Thyroid gland (tissue), 4 donors: ENCODE data around the gene RPP25L. TPM values are rescaled to one million over a fixed set of nuclear protein-coding genes. Genes with fewer than 3 reads are reported as not detected.

Experiments
- DNase-seq, 2 donors: peaks; one replicate each; pipeline ENCODE4 v3.0.0-alpha.2; 2019
- H3K27ac ChIP-seq, 3 donors: fragments of 200-600 bp; sonication (generic); 1 replicate in 2 of 3; 2 replicates in 1 of 3; pipeline ENCODE4 v1.5.1; 2016 to 2019; ENCODE audit warnings: mild to moderate bottlenecking in 1 of 3, moderate library complexity in 1 of 3
- H3K27me3 ChIP-seq: fragments of 200-600 bp; sonication (generic); one replicate; pipeline ENCODE4 v1.5.1; 2019
- H3K36me3 ChIP-seq, 2 donors: fragments of 200-600 bp; sonication (generic); one replicate each; pipeline ENCODE4 v1.5.1; 2016 to 2019
- H3K4me1 ChIP-seq, 2 donors: fragments of 200-600 bp; sonication (generic); one replicate each; pipeline ENCODE4 v1.5.1; 2017 to 2019
- H3K4me3 ChIP-seq, 3 donors: fragments of 200-600 bp; sonication (generic); replicated peaks in 1 of 3; 1 replicate in 2 of 3; 2 replicates in 1 of 3; pipeline ENCODE4 v1.5.1; 2016; ENCODE audit warnings: mild to moderate bottlenecking in 1 of 3
- H3K9me3 ChIP-seq: fragments of 200-600 bp; sonication (generic); one replicate; pipeline ENCODE4 v1.5.1; 2017
- POLR2A ChIP-seq, 2 donors: fragments of 450-650 bp; IDR thresholded peaks; one replicate each; pipeline ENCODE4 v1.6.1; 2017; ENCODE audit warnings: antibody characterized with exemption in 2 of 2, mild to moderate bottlenecking in 2 of 2, moderate library complexity in 1 of 2
- WGBS, 2 donors: methylation state at CpG; one replicate each; pipeline ENCODE4 v1.1.5; 2017; 5-methylcytosine and 5-hydroxymethylcytosine counted together
- intact Hi-C: fragments of 100-400 bp; cut with DNase I; formaldehyde crosslinking; loops from one replicate; pipeline ENCODE4 v1.15.1; 2023
- total RNA-seq, 4 donors: library from RNA; depleted of rRNA; stranded (reverse); fragments of >200 nt; gene quantifications; one replicate each; pipeline ENCODE4 v1.2.3, GENCODE V29; 2016
- TF ChIP-seq, protein P1 (sequence below), 6 experiments: fragments of 200-600 bp in 3 of 6; fragments of 450-650 bp in 3 of 6; sonication (generic) in 3 of 6; IDR thresholded peaks; one replicate each; pipeline ENCODE4 v1.5.1; 2016 to 2019; ENCODE audit warnings: antibody characterized with exemption in 6 of 6, mild to moderate bottlenecking in 2 of 6, inconsistent platforms in 1 of 6, moderate library complexity in 1 of 6

Gene RPP25L
- total RNA-seq, 4 donors from 2014 or later, result 20.7 to 39.0 (median 25.8) TPM

DNA sequence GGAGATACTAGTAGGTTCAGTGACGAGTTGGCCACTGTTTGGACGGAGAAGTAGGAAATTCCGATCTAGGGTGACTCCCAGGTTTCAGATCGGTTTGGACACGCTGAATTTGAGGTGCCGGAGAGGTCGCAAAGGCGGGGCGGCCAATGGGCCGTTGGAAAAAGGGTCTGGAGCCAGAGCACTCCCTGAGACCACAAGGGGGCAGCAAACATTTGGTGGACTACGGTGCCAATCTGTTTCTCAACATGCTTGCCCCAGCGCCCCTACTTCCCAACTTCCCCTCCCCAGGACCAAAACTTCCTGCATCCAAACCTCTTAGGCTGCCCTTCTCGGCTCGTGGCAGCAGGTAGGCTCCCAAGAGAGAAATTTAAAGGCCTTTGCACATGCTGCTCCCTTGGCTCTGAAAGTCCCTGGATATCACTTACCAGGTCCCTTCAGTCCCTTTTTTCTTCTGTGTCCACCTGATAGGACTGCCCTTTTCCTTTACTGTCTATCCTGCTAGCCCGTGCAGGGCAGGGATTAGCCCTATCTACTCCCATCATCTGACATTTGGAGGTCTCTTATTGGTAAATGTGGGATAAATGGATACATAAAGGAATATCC is 992 bp upstream of the RPP25L start:
- WGBS, 2 donors, result 3% methylated on average over 15 of the region's 15 CpGs
- intact Hi-C loops, result no loop called here
- no peak overlapping the region for H3K27ac ChIP-seq
- DNase-seq, result peak; percentile 72 to 74
- peaks cover 12 to 16% of the 10 kb centered on the region in 2 donors for H3K4me1 ChIP-seq
- no peaks in the 10 kb centered on the region for H3K27me3 ChIP-seq
- peak overlapping the region; percentile 10 to 82 (median 58) for H3K4me3 ChIP-seq
- no peak for TF ChIP-seq POLR2A (IDR thresholded peaks at IDR 0.05)
- TF ChIP-seq, protein P1, sequence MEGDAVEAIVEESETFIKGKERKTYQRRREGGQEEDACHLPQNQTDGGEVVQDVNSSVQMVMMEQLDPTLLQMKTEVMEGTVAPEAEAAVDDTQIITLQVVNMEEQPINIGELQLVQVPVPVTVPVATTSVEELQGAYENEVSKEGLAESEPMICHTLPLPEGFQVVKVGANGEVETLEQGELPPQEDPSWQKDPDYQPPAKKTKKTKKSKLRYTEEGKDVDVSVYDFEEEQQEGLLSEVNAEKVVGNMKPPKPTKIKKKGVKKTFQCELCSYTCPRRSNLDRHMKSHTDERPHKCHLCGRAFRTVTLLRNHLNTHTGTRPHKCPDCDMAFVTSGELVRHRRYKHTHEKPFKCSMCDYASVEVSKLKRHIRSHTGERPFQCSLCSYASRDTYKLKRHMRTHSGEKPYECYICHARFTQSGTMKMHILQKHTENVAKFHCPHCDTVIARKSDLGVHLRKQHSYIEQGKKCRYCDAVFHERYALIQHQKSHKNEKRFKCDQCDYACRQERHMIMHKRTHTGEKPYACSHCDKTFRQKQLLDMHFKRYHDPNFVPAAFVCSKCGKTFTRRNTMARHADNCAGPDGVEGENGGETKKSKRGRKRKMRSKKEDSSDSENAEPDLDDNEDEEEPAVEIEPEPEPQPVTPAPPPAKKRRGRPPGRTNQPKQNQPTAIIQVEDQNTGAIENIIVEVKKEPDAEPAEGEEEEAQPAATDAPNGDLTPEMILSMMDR (IDR thresholded peaks at IDR 0.05), result peak; percentile 60 to 90 (median 73)
- no peaks in the 10 kb centered on the region for H3K9me3 ChIP-seq
- H3K36me3 ChIP-seq, result peaks cover 18 to 27% of the 10 kb centered on the region in 2 donors

DNA sequence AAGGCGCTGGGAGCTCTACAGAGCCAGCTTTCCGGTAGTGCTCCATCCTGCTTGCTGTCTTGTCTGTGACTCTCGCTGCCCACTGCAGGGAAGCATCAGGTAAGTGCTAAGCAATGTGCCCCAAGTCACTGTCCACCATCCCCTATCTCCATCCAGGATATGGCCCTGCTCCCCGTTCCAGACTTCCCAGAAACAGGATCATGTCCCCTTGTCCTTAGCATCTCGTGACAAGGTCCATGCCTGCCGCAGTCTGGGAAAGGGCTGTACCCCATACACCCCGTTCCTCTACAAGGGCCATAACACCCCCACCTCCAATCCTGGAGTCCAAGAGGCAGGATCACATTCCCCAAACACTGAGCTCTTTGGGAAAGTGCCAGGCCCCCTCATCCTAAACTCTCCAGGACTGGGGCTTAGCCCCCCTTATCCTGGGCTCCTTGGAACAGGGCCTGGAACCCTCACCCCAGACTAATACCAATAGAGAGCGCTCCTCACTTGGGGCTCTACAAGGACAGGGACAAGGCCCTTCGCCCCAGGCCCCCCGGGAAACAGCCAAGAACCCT is 566 bp downstream of the RPP25L start:
- peak overlapping the region; percentile 73 to 81 (median 75) for H3K27ac ChIP-seq
- peak overlapping the region; percentile 58 to 99 (median 82) for H3K4me3 ChIP-seq
- intact Hi-C loops, result no loop called here
- TF ChIP-seq POLR2A (IDR thresholded peaks at IDR 0.05), result no peak
- TF ChIP-seq, protein P1 (IDR thresholded peaks at IDR 0.05), result no peak
- no peaks in the 10 kb centered on the region for H3K9me3 ChIP-seq
- 60 to 74% methylated on average over 6 to 8 of the region's 10 CpGs for WGBS, 2 donors
- peaks cover 12 to 16% of the 10 kb centered on the region in 2 donors for H3K4me1 ChIP-seq
- DNase-seq, result no peak
- no peaks in the 10 kb centered on the region for H3K27me3 ChIP-seq
- peaks cover 5 to 12% of the 10 kb centered on the region in 2 donors for H3K36me3 ChIP-seq

DNA sequence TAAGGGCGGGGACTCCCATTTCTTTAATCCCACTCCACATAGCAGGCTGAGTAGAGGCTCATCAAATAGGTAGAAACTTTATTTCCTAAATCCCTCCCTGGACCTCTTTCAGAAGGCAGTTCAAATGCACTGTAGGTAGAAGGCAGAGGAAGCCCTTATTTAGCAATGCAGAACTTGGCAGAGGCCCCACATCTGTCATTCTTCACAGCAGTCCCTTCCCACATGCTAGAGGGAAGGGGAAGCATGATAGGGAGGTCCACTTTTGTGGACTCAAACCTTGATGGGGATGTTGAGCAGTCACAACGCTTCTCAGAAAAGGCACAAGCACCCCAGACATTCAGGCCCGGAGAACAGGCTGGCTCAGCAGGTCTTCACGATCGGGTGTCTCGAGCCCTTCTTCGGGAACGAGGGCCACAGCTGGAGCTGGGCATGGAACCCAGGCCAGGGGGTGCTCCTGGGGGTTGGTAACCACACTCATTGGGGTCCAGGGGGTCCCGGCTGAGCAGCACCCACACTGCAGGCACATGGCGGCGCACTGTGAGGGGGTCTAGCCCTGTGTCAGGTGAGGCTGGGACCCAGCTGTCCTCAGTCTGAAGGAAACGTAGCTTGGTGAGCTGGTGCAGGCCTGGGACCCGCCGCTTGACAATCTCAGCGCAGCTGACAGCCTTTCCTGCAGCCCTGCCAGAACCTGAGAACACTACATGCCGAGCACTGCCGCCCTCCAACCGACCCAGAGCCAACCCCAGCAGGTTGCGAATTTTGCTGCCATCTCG is 1.3 kb downstream of the RPP25L start:
- no peak for DNase-seq
- intact Hi-C loops, result no loop called here
- TF ChIP-seq, protein P1 (IDR thresholded peaks at IDR 0.05), result no peak
- TF ChIP-seq POLR2A (IDR thresholded peaks at IDR 0.05), result no peak
- Histone ChIP-seq H3K4me1 (peaks cover 12 to 16% of the 10 kb centered on the region in 2 donors), H3K27me3 (no peaks in the 10 kb centered on the region), H3K36me3 (peaks cover 0 to 6% of the 10 kb centered on the region in 2 donors), H3K4me3 (peak overlapping the region in 1 of 3 donors; percentile 58), H3K9me3 (no peaks in the 10 kb centered on the region), H3K27ac (no peak overlapping the region)
- 93% methylated on average over 15 to 17 of the region's 20 CpGs for WGBS, 2 donors

DNA sequence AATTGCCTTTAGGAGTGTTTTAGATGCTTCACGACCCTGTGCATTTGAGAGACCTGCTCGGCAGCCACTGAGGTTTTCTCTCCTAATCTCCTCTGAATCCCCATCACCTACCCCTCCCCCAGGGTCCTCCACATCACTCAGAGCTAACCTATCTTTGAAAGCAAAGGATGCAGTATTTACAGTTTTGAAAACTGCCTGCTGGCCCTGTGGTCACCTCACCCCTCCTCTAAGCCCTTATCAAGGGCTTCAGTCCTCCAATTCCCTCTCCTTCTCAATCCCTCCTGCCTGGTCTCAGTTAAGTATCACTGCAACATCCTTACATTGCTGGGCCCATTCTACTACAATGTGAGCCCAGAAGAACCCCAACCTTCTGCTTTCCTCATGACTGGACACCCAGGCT is 4.6 kb downstream of the RPP25L start:
- intact Hi-C loops, result no loop called here
- 31 to 36% methylated on average over 2 of the region's 2 CpGs for WGBS, 2 donors
- H3K36me3 ChIP-seq, result no peaks in the 10 kb centered on the region

More for the DNA sequence above, 4.6 kb downstream of the RPP25L start:
- Histone ChIP-seq H3K27me3 (no peaks in the 10 kb centered on the region), H3K9me3 (no peaks in the 10 kb centered on the region), H3K27ac (no peak overlapping the region), H3K4me3 (no peak overlapping the region), H3K4me1 (peaks cover 9% of the 10 kb centered on the region in 2 donors)
- DNase-seq, result no peak
- TF ChIP-seq POLR2A (IDR thresholded peaks at IDR 0.05), result no peak
- TF ChIP-seq, protein P1 (IDR thresholded peaks at IDR 0.05), result no peak
